Motor neuron (in vitro differentiated cells): ENCODE measurements around the gene MRPL39. TPM values are rescaled to one million over a fixed set of nuclear protein-coding genes. Genes with fewer than 3 reads are reported as not detected.
A peak's percentile ranks its signal among the peaks of the same experiment; 100 is the strongest.

Experiments
- ATAC-seq, 8 experiments: fragments of 200-7000 bp; cut with Tn5 transposase; replicated peaks in 6 of 8; 2 replicates each; pipeline ENCODE4 v1.8.0; 2021; ENCODE audit warnings: mild to moderate bottlenecking in 8 of 8, moderate library complexity in 8 of 8
- H3K27ac ChIP-seq, 2 donors: fragments of 250-450 bp; sonication (Bioruptor Pico); 2 replicates each; pipeline ENCODE4 v1.9.0; 2021; ENCODE audit warnings: antibody characterized with exemption in 2 of 2, mild to moderate bottlenecking in 2 of 2, moderate library complexity in 1 of 2
- H3K4me1 ChIP-seq, 2 donors: fragments of 250-450 bp; sonication (Bioruptor Pico); replicated peaks in 1 of 2; 2 replicates each; pipeline ENCODE4 v1.6.1; 2021; ENCODE audit warnings: antibody characterized with exemption in 2 of 2, mild to moderate bottlenecking in 2 of 2, moderate library complexity in 1 of 2
- H3K4me3 ChIP-seq, 5 donors: fragments of 250-450 bp; sonication (Bioruptor Pico); 2 replicates each; pipeline ENCODE4 v1.9.0; 2021; ENCODE audit warnings: antibody characterized with exemption in 5 of 5, mild to moderate bottlenecking in 5 of 5, moderate library complexity in 4 of 5
- WGBS, 10 experiments: fragments of 450-650 bp; shearing (Covaris generic); methylation state at CpG; one replicate each; pipeline ENCODE4 v1.0.0; 2022; 5-methylcytosine and 5-hydroxymethylcytosine counted together
- in situ Hi-C, 9 experiments: fragments of 400-800 bp; cut with MboI; loops; one replicate each; pipeline ENCODE4 v1.15.0; 2021; ENCODE audit warnings: low sequenced_read_pairs in 9 of 9, low pct_unique_long_range_greater_than_20kb in 2 of 9; ENCODE audit not compliant: unreplicated experiment in 9 of 9
- total RNA-seq, 8 experiments: library from RNA; unstranded; fragments of 300-600 nt; gene quantifications; 2 replicates each; pipeline versions ENCODE4 v1.2.3 to v1.2.4, GENCODE V29; 2022

The MRPL39 gene
- total RNA-seq, 8 experiments from 2014 or later: 25.2 to 49.7 (median 35.1) TPM

DNA sequence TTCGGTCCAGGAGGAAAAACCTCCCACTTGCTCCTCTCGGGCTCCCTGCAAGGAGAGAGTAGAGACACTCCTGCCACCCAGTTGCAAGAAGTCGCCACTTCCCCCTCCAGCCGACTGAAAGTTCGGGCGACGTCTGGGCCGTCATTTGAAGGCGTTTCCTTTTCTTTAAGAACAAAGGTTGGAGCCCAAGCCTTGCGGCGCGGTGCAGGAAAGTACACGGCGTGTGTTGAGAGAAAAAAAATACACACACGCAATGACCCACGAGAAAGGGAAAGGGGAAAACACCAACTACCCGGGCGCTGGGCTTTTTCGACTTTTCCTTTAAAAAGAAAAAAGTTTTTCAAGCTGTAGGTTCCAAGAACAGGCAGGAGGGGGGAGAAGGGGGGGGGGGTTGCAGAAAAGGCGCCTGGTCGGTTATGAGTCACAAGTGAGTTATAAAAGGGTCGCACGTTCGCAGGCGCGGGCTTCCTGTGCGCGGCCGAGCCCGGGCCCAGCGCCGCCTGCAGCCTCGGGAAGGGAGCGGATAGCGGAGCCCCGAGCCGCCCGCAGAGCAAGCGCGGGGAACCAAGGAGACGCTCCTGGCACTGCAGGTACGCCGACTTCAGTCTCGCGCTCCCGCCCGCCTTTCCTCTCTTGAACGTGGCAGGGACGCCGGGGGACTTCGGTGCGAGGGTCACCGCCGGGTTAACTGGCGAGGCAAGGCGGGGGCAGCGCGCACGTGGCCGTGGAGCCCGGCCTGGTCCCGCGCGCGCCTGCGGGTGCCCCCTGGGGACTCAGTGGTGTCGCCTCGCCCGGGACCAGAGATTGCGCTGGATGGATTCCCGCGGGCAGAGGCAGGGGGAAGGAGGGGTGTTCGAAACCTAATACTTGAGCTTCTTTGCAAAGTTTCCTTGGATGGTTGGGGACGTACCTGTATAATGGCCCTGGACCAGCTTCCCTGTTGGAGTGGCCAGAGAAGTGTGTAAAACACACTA, 45.3 kb downstream of the MRPL39 start:
- no peaks in the 10 kb centered on the region for H3K4me1 ChIP-seq
- in situ Hi-C loops: no loop called here
- H3K4me3 ChIP-seq: peak overlapping the region in 4 of 5 donors; percentile 3 to 29 (median 10)
- WGBS, 10 experiments: 0 to 61% (median 35%) methylated on average over 2 to 30 of the region's 74 CpGs; no CpG with 5 or more reads in 2 of the 10 experiments
- no peak overlapping the region for H3K27ac ChIP-seq
- peak; percentile 49 to 96 (median 91) for ATAC-seq

DNA sequence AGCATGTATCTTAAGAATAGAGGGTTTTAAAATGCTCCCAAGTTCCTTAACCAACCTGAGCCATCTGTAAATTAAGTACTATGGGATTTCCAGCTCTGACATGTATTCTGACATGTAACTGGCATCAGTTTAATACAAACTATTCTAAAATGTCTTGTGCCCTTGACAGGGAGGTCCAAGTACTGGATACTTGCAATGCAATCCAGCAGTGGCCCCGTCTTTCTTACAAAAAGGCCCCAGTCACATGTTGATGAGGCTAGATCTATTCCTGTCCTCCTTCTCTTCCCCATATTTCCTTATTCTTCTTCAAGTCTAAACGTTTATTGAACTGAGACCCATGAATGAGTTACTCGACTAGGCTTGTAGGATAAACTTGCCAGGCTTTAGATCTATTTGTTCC, 46.4 kb downstream of the MRPL39 start:
- Histone ChIP-seq H3K4me3 (no peak overlapping the region), H3K27ac (no peak overlapping the region), H3K4me1 (no peaks in the 10 kb centered on the region)
- in situ Hi-C loops: no loop called here
- 58 to 100% (median 94%) methylated on average over 1 to 3 of the region's 3 CpGs; no CpG with 5 or more reads in 2 of the 10 experiments for WGBS, 10 experiments
- ATAC-seq: no peak

DNA sequence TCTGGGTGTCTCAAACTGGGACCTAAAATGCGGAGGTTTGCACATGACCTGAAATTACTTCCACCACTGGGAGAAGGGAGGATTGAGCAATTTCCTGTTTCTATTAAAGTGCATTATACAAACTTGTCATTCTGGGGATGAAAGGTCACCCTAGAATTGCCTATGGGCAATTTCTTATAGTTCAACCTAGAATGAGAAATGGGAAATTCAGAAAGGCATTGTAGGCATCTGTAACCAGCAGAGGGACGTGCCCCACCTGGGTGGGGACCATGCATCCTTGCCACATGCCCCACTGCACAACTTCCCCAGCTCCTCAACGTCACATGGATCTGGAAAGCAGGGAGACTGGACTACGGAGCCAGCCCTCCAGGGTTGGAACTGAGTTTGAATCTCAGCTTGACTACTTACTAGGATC, 47.0 kb downstream of the MRPL39 start:
- no peak overlapping the region for H3K27ac ChIP-seq
- in situ Hi-C loops: no loop called here
- peak in 1 of 8 experiments; percentile 8 for ATAC-seq
- no peaks in the 10 kb centered on the region for H3K4me1 ChIP-seq
- 75 to 100% (median 95%) methylated on average over 1 to 3 of the region's 4 CpGs; no CpG with 5 or more reads in 4 of the 10 experiments for WGBS, 10 experiments
- H3K4me3 ChIP-seq: no peak overlapping the region

DNA sequence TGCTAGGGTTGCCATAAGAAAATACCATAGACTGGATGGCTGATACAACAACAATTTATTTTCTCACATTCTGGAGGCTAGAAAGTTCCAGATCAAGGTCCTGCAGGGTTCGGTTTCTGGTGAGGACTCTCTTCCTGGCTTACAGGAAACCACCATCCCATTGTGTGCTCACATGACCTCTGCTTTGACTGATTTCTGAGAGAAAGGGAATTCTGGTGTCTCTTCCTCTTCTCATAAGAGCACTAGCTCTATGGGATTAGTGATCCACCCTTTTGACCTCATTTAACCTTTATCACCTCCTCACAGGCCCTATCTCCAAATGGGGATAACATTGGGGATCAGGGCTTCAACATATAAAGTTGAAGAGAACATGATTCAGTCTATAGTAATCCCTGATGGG, 47.5 kb downstream of the MRPL39 start:
- Histone ChIP-seq H3K27ac (no peak overlapping the region), H3K4me3 (no peak overlapping the region), H3K4me1 (no peaks in the 10 kb centered on the region)
- ATAC-seq: no peak
- in situ Hi-C loops: no loop called here
- WGBS, 10 experiments: 100% methylated on average over 1 of the region's 1 CpG; no CpG with 5 or more reads in 8 of the 10 experiments

DNA sequence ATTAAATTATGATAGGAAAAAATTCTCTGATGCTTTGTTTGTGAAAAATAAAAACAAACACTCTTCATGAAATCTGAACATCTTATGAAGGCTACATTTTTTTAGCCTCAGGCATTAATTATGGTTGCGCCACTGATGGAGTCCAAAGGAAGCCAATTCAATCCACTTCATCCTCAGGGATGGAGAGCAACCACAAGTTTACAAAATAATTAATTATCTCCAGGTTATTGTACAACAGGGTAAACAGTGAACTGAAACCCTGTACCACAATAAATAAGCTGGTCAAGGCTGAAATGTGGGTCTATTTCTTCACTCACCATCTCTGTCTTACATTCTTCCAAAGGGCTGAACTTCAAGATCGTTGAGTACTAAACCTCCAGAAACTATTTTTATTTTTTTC, 49.2 kb downstream of the MRPL39 start:
- Histone ChIP-seq H3K4me3 (no peak overlapping the region), H3K4me1 (no peaks in the 10 kb centered on the region), H3K27ac (no peak overlapping the region)
- in situ Hi-C loops: no loop called here
- no peak for ATAC-seq
- 80 to 100% (median 90%) methylated on average over 1 to 2 of the region's 2 CpGs; no CpG with 5 or more reads in 1 of the 10 experiments for WGBS, 10 experiments

DNA sequence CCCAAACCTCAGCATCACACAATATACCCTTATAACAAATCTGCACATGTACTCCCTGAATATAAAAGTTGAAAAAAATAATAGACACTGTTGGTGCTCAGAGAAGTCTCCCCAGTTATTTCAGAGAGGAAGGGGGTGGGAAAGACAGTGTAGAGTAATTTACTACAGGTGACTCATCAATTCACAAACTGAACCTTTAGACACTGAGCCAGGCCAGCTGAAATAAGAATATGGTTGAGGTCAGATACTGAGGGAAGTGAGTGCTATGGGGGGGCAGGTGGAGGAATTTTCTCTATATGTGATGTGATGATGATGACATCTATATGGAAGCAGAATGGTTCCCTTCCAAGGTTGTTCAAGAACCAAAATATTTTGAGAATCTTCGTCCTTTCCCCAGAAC, 50.1 kb downstream of the MRPL39 start:
- H3K4me3 ChIP-seq: no peak overlapping the region
- no peak for ATAC-seq
- H3K4me1 ChIP-seq: no peaks in the 10 kb centered on the region
- no peak overlapping the region for H3K27ac ChIP-seq
- WGBS, 10 experiments: 86 to 100% (median 100%) methylated on average over 1 of the region's 1 CpG; no CpG with 5 or more reads in 2 of the 10 experiments
- in situ Hi-C loops: no loop called here

DNA sequence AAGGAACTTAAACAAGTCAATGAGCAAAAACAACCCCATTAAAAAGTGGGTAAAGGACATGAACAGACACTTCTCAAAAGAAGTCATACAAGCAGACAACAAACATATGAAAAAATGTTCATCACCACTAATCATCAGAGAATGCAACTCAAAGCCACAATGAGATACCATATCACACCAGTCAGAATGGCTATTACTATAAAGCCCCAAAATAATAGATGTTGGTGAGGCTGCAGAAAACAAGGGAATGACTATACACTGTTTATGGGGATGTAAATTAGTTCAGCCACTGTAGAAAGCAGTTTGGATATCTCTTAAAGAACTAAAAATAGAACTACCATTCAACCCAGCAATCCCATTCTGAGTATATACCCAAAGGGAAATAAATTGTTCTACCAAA, 51.2 kb downstream of the MRPL39 start:
- in situ Hi-C loops: no loop called here
- Histone ChIP-seq H3K4me1 (no peaks in the 10 kb centered on the region), H3K4me3 (no peak overlapping the region), H3K27ac (no peak overlapping the region)
- ATAC-seq: no peak

DNA sequence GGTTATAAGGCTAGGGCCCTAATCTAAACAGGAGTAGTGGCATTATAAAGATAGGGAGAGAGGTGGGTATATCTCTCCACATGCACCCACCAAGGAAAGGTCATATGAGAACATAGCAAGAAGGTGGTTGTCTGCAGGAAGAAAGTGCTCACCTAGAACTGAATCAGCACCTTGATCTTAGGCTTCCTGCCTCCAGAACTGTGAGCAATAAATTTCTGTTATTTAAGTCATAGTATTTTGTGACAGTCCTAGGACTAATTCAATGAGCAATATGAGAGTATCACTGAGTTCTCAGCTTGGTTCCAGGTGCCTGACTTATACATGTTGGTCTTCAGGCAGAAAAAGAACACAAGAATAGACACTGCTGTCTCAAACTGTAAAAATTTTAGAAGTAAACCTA, 51.8 kb downstream of the MRPL39 start:
- Histone ChIP-seq H3K4me1 (no peaks in the 10 kb centered on the region), H3K27ac (no peak overlapping the region), H3K4me3 (no peak overlapping the region)
- no peak for ATAC-seq
- in situ Hi-C loops: no loop called here

DNA sequence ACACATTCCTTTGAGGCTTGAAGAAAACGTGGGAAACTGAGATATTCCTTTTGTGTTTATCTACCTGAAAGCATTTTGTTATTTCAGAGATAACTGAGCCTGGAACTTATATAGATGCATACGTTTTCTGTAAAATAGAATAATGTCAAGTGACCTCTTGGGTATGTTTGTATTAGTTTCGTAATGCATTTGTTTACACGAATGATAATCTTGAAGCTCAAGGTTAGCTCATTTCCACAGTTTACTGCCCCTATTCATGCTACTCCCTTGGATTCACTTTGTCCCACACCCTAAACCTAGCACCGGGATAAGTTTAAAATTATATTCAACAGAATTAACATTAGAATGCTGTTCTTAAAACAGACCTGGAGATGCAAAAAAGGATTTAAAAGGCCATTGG, 54.4 kb downstream of the MRPL39 start:
- 47 to 93% (median 77%) methylated on average over 4 to 5 of the region's 5 CpGs for WGBS, 10 experiments
- ATAC-seq: no peak
- Histone ChIP-seq H3K27ac (no peak overlapping the region), H3K4me3 (no peak overlapping the region), H3K4me1 (no peaks in the 10 kb centered on the region)
- in situ Hi-C loops: no loop called here

DNA sequence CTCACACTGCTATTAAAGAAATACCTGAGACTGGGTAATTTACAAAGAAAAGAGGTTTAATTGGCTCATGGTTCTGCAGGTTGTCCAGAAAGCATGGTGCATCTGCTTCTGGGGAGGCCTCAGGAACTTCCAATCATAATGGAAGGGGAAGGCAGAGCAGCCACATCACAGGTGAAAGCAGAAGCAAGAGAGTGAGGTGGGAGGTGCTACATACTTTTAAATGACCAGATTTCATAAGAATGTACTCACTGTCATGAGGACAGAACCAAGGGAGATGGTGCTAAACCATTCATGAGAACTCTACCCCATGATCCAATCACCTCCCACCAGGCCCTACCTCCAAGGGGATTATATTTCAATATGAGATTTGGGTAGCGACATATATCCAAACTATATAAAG, 55.7 kb downstream of the MRPL39 start:
- no peak overlapping the region for H3K4me3 ChIP-seq
- no peak overlapping the region for H3K27ac ChIP-seq
- no peak for ATAC-seq
- no peaks in the 10 kb centered on the region for H3K4me1 ChIP-seq
- WGBS, 10 experiments: 83 to 100% (median 100%) methylated on average over 1 of the region's 1 CpG; no CpG with 5 or more reads in 4 of the 10 experiments
- in situ Hi-C loops: no loop called here

DNA sequence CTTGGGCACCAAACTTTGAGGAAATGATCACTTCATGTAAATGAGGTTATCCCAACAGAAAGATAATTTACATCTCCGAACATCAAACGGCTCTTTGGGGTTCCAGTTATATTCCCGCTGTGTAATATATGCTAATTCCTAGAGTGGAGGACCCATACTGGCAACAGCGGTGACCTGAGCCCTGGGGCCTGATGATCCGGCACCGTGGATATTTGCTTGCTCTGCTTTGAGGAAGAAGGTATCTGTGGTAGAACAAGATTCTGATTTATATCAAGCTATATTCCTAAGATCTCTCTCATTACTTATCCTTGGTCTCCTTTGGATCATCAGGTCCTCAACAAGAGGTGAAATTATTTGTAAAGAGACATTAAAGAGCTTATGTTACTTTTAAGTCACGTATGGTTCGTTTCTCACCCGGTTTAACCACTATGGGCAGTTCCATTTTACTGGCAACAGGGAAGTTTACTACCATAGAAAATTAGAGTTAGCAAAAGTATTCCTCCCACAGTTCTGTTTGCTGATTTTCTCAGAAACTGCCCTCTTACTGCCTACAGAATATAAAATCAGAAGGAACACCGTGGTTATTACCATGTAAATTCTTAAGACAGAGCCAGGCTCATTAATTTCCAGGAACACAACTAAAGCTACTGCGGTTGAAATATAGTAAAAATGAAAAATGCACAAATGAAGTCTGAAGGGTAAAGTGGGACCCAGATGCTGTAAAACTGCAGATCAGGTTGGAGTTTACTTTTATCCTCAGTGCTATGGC, 56.7 kb downstream of the MRPL39 start:
- Histone ChIP-seq H3K4me3 (no peak overlapping the region), H3K4me1 (no peaks in the 10 kb centered on the region), H3K27ac (no peak overlapping the region)
- in situ Hi-C loops: no loop called here
- WGBS, 10 experiments: 30 to 100% (median 90%) methylated on average over 2 to 9 of the region's 11 CpGs; no CpG with 5 or more reads in 1 of the 10 experiments
- ATAC-seq: no peak

DNA sequence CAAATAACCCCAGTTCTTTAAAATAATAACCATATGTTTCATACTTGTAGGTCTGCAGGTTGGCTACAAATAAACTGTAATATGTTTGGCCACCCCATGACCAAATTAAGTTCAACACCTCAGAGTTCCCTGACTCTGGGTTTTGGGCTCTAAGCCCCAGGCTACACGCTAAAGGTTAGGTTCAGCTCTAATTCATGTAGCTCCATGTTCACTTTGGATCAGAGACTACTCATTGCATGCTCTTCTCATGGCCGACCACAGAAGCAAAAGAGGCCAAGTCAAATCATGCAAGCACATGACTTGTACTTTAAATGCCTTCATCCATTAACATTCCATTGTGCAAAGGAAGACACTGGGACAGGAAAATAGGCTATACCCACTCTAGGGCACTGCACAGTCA, 66.2 kb downstream of the MRPL39 start:
- Histone ChIP-seq H3K4me3 (no peak overlapping the region), H3K27ac (no peak overlapping the region), H3K4me1 (no peaks in the 10 kb centered on the region)
- no peak for ATAC-seq
- WGBS, 10 experiments: 60 to 100% (median 80%) methylated on average over 1 to 2 of the region's 2 CpGs; no CpG with 5 or more reads in 1 of the 10 experiments
- in situ Hi-C loops: no loop called here

DNA sequence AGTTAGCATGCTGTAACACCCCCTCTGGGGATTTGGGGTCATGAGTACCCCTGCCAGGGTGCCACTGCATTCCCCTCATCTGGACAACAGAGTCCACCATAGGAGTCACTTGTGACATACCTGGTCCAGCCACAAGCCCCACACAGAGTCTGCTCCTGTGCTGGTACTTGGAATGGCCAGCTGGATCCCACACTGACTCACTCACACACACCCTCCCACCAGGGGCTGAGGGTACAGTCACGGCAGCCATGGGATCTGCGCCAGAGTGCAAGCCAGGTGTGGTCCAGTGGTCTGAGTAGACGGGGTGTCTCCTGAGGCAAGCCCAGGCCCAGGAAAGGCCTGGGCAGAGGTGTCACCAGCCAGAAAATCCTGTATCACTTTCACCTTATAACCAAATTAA, 67.7 kb downstream of the MRPL39 start:
- Histone ChIP-seq H3K4me1 (no peaks in the 10 kb centered on the region), H3K4me3 (no peak overlapping the region), H3K27ac (no peak overlapping the region)
- 50 to 100% (median 87%) methylated on average over 1 to 3 of the region's 3 CpGs; no CpG with 5 or more reads in 7 of the 10 experiments for WGBS, 10 experiments
- ATAC-seq: peak in 2 of 8 experiments; percentile 31 to 59
- in situ Hi-C loops: no loop called here
